DND-41 (cell line): Measurements from ENCODE around the gene UST.

Source experiments
- ATAC-seq: fragments of 200-7000 bp; cut with Tn5 transposase; 3 replicates; pipeline ENCODE4 v1.9.1; 2021; ENCODE audit warnings: low read depth; ENCODE audit not compliant: insufficient read depth
- DNase-seq: peaks from one replicate; pipeline ENCODE4 v3.0.0-alpha.2; 2020
- H2AFZ ChIP-seq: 2 replicates; pipeline ENCODE4 v1.6.0; 2012; ENCODE audit warnings: low read depth, low read length
- H3K27ac ChIP-seq: 2 replicates; pipeline ENCODE4 v1.5.1; 2012; ENCODE audit warnings: low read length, inconsistent platforms
- H3K27me3 ChIP-seq: fragments of 200-600 bp; sonication (generic); 2 replicates; pipeline ENCODE4 v1.6.0; 2012; ENCODE audit warnings: low read length, mild to moderate bottlenecking, inconsistent platforms; ENCODE audit not compliant: insufficient read depth, poor library complexity
- H3K36me3 ChIP-seq: 2 replicates; pipeline ENCODE4 v1.5.1; 2012; ENCODE audit warnings: low read length, inconsistent platforms; ENCODE audit not compliant: insufficient read depth
- H3K4me1 ChIP-seq: 2 replicates; pipeline ENCODE4 v1.5.1; 2012; ENCODE audit warnings: mild to moderate bottlenecking, low read length; ENCODE audit not compliant: insufficient read depth
- H3K4me2 ChIP-seq: 2 replicates; pipeline ENCODE4 v1.6.0; 2012; ENCODE audit warnings: mild to moderate bottlenecking, moderate library complexity, low read length, inconsistent platforms; ENCODE audit not compliant: insufficient read depth
- H3K4me3 ChIP-seq, 2 experiments: fragments of 200-600 bp in 1 of 2; shearing (Covaris generic) in 1 of 2; 2 replicates each; pipeline ENCODE4 v1.5.1; 2012 to 2016; ENCODE audit warnings: inconsistent platforms in 2 of 2, low read length in 2 of 2, mild to moderate bottlenecking in 2 of 2, low read depth in 1 of 2, moderate library complexity in 1 of 2
- H3K79me2 ChIP-seq: 2 replicates; pipeline ENCODE4 v1.6.0; 2012; ENCODE audit warnings: low read length, inconsistent platforms; ENCODE audit not compliant: insufficient read depth
- H3K9ac ChIP-seq: 2 replicates; pipeline ENCODE4 v1.6.0; 2012; ENCODE audit warnings: low read depth, mild to moderate bottlenecking, inconsistent platforms, low read length, moderate library complexity
- H3K9me3 ChIP-seq: 2 replicates; pipeline ENCODE4 v1.5.1; 2012; ENCODE audit warnings: low read length, moderate library complexity, mild to moderate bottlenecking, inconsistent platforms; ENCODE audit not compliant: insufficient read depth, severe bottlenecking
- H4K20me1 ChIP-seq: 2 replicates; pipeline ENCODE4 v1.6.0; 2012; ENCODE audit warnings: low read length; ENCODE audit not compliant: insufficient read depth
- EZH2 ChIP-seq: IDR thresholded peaks from 3 replicates; pipeline ENCODE4 v1.6.1; 2012; ENCODE audit warnings: borderline replicate concordance, low read depth, mild to moderate bottlenecking, moderate library complexity, low read length, inconsistent platforms; ENCODE audit not compliant: severe bottlenecking
- TF ChIP-seq, protein P1 (sequence below): IDR thresholded peaks from 2 replicates; pipeline ENCODE4 v1.5.1; 2012; ENCODE audit warnings: borderline replicate concordance, low read length, moderate library complexity, mild to moderate bottlenecking; ENCODE audit not compliant: poor library complexity, severe bottlenecking; ENCODE audit errors: extremely low read depth

Gene UST

DNA sequence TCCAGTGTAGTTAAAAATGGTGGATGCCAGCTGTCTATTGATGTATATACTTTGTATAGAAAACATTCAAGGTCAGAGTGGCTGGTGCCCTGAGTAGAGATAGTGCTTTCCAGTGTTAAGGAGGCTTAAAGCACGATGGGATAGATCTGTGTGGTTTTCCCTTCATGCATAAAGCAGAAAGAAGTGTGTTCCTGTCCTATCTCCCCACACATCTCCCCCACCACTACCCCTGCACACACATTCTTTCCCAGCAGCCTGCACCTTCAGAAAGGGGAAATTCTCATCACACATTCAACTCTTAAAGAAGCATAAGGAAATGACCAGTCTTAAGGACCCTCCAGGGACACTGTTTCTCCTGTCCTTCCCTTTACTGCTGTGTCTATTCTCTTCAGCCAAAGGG, 349.0 kb downstream of the UST start:
- H4K20me1 ChIP-seq = no peaks in the 10 kb centered on the region
- TF ChIP-seq, protein P1, sequence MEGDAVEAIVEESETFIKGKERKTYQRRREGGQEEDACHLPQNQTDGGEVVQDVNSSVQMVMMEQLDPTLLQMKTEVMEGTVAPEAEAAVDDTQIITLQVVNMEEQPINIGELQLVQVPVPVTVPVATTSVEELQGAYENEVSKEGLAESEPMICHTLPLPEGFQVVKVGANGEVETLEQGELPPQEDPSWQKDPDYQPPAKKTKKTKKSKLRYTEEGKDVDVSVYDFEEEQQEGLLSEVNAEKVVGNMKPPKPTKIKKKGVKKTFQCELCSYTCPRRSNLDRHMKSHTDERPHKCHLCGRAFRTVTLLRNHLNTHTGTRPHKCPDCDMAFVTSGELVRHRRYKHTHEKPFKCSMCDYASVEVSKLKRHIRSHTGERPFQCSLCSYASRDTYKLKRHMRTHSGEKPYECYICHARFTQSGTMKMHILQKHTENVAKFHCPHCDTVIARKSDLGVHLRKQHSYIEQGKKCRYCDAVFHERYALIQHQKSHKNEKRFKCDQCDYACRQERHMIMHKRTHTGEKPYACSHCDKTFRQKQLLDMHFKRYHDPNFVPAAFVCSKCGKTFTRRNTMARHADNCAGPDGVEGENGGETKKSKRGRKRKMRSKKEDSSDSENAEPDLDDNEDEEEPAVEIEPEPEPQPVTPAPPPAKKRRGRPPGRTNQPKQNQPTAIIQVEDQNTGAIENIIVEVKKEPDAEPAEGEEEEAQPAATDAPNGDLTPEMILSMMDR = no peak
- TF ChIP-seq EZH2 = no peak

DNA sequence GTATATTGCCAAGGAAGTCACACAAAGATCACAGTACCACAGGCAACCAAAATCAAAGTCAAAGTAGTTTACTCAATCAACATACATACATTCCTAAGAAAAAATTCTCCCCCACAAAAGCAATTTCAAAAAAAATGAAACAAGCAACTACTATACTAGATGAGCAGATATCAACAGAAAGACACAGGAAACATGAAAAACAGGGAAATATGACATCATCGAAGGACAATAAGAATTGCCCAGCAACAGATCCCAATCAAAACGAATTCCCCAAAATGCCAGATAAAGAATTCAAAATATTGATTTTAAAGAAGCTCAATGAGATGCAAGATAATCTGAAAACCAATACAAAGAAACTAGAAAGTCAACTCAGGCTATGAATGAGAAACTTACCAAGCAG, 351.0 kb downstream of the UST start:
- no peak overlapping the region for H3K4me3 ChIP-seq
- H3K79me2 ChIP-seq = no peaks in the 10 kb centered on the region
- H3K4me2 ChIP-seq = no peak overlapping the region
- H3K36me3 ChIP-seq = peaks cover 3% of the 10 kb centered on the region
- no peak for DNase-seq
- peaks cover 58% of the 10 kb centered on the region for H3K4me1 ChIP-seq
- peaks cover 37% of the 10 kb centered on the region for H3K9me3 ChIP-seq
- H3K27ac ChIP-seq = peak overlapping the region; percentile 88; the same call in 1 of the 2 replicates
- no peaks in the 10 kb centered on the region for H3K27me3 ChIP-seq
- H2AFZ ChIP-seq = no peak overlapping the region
- TF ChIP-seq EZH2 = no peak
- TF ChIP-seq, protein P1 = no peak
- ATAC-seq = no peak
- no peak overlapping the region for H3K9ac ChIP-seq
- H4K20me1 ChIP-seq = no peaks in the 10 kb centered on the region

More for the DNA sequence above, 349.0 kb downstream of the UST start:
- peak overlapping the region in 1 of 2 experiments; percentile 14; a peak in 1 of 4 replicates for H3K4me3 ChIP-seq
- H3K4me1 ChIP-seq = peaks cover 58% of the 10 kb centered on the region
- no peaks in the 10 kb centered on the region for H3K27me3 ChIP-seq
- H3K79me2 ChIP-seq = no peaks in the 10 kb centered on the region
- peak overlapping the region; percentile 47 for H3K4me2 ChIP-seq
- peak overlapping the region; percentile 88 for H3K27ac ChIP-seq
- peak; percentile 86 for ATAC-seq
- peak; percentile 78 for DNase-seq
- peak overlapping the region; percentile 34 for H2AFZ ChIP-seq
- peaks cover 3% of the 10 kb centered on the region for H3K36me3 ChIP-seq
- H3K9ac ChIP-seq = peak overlapping the region; percentile 35
- peaks cover 34% of the 10 kb centered on the region for H3K9me3 ChIP-seq

DNA sequence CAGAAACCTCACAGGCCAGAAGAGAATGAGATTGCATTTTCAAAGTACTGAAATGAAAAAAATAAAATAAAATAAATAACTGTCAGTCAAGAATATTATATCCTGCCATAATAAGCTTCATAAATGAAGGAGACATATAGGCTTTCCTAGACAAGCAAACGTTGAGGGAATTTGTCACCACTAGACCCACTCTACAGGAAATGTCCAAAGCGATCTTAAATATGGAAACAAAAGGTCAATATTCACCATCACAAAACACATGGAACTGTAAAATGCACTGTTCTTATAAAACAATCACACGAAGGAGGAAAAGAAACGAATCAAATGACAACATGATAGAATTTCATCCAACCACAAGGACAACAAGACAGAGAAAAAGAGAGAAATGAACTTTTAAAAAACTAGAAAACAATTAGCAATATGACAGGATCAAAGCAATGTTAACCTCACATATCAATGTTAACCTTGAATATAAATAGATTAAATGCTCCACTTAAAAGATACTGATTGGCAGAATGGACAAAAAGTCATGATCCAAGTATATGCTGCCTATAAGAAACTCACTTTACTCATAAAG, 352.0 kb downstream of the UST start:
- Histone ChIP-seq H3K36me3 (peaks cover 3% of the 10 kb centered on the region), H4K20me1 (no peaks in the 10 kb centered on the region), H3K4me2 (no peak overlapping the region), H3K9ac (no peak overlapping the region), H3K79me2 (no peaks in the 10 kb centered on the region), H3K4me1 (peaks cover 48% of the 10 kb centered on the region), H3K27ac (no peak overlapping the region), H2AFZ (no peak overlapping the region), H3K27me3 (no peaks in the 10 kb centered on the region), H3K4me3 (no peak overlapping the region), H3K9me3 (peaks cover 37% of the 10 kb centered on the region)
- no peak for ATAC-seq
- no peak for DNase-seq
- TF ChIP-seq, protein P1 = no peak
- no peak for TF ChIP-seq EZH2
